Activated CD8-positive, alpha-beta memory T cell treated with anti-CD3 and anti-CD28 coated beads for 1 hour (primary cell): Measurements from ENCODE around the gene MBP.

Experiments used
- DNase-seq, 2 donors: peaks; one replicate each; pipeline ENCODE4 v3.0.0-alpha.2; 2020; ENCODE audit warnings: low read depth in 1 of 2; ENCODE audit errors: extremely low read depth in 1 of 2

The MBP gene

GRCh38 chr18:77132369-77133050 lies at the start of gene MBP:
MBP (minus strand) TSS chr18:77132783; CDS start chr18:77105261, 27,522 bp downstream.
- DNase-seq = peak in 1 of 2 donors; percentile 64

GRCh38 chr18:77181950-77182707 lies 49.5 kb upstream of the MBP start:
- DNase-seq = no peak

- no peak for DNase-seq
Observed at GRCh38 chr18:77178559-77178958, 46.0 kb upstream of the MBP start.

GRCh38 chr18:77177009-77177408 lies 44.4 kb upstream of the MBP start:
- no peak for DNase-seq

- no peak for DNase-seq
Observed at GRCh38 chr18:77173275-77174030, 40.9 kb upstream of the MBP start.

GRCh38 chr18:77170890-77171410 lies 38.4 kb upstream of the MBP start:
- DNase-seq = no peak

- DNase-seq = no peak
Observed at GRCh38 chr18:77168811-77169311, 36.3 kb upstream of the MBP start.

GRCh38 chr18:77167251-77167650 lies 34.7 kb upstream of the MBP start:
- DNase-seq = no peak

- DNase-seq = no peak
Observed at GRCh38 chr18:77166523-77166922, 33.9 kb upstream of the MBP start.

GRCh38 chr18:77165503-77166188 lies 33.1 kb upstream of the MBP start:
- no peak for DNase-seq

GRCh38 chr18:77164763-77165485 lies 32.3 kb upstream of the MBP start:
- DNase-seq = no peak

- no peak for DNase-seq
Observed at GRCh38 chr18:77164026-77164425, 31.4 kb upstream of the MBP start.

- no peak for DNase-seq
Observed at GRCh38 chr18:77162580-77162979, 30.0 kb upstream of the MBP start.

- no peak for DNase-seq
Observed at GRCh38 chr18:77161961-77162360, 29.4 kb upstream of the MBP start.

- no peak for DNase-seq
Observed at GRCh38 chr18:77161383-77161782, 28.8 kb upstream of the MBP start.

- no peak for DNase-seq
Observed at GRCh38 chr18:77160515-77160914, 27.9 kb upstream of the MBP start.

GRCh38 chr18:77157312-77157711 lies 24.7 kb upstream of the MBP start:
- no peak for DNase-seq

GRCh38 chr18:77155031-77155430 lies 22.4 kb upstream of the MBP start:
- no peak for DNase-seq

- no peak for DNase-seq
Observed at GRCh38 chr18:77153404-77153803, 20.8 kb upstream of the MBP start.
